ENCODE data around the gene SH2D6.
"Not testable (repeated sequence)": the region's sequence is repeated elsewhere in the genome, so short reads cannot be mapped to it uniquely, and the experiment has no call there.

Gene SH2D6

GRCh38 chr2:85422072-85422457, 3.6 kb downstream of the SH2D6 start:
- FAIRE-seq = no peak

DNA sequence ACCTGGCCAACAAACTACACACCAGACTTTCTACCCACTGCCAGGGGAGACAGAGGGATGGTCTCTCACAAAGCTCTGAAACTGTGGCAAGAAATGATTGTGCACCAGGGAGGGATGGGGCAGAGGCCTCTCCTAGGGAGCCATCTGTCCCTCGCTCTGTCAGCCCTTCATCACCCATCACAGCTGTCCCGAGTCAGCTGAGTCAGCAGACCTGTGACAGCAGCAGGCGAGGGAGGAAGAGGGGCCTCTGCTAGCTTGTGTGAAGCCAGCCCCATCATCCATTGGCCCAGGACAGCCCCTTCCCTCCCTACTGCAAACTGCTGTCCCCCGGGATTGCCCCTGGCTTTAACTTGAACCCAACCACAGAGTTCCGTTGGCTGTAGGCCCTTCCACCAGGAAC, 5.0 kb downstream of the SH2D6 start:
- no peak for FAIRE-seq

GRCh38 chr2:85425588-85425987, 7.1 kb downstream of the SH2D6 start:
- no peak for FAIRE-seq

DNA sequence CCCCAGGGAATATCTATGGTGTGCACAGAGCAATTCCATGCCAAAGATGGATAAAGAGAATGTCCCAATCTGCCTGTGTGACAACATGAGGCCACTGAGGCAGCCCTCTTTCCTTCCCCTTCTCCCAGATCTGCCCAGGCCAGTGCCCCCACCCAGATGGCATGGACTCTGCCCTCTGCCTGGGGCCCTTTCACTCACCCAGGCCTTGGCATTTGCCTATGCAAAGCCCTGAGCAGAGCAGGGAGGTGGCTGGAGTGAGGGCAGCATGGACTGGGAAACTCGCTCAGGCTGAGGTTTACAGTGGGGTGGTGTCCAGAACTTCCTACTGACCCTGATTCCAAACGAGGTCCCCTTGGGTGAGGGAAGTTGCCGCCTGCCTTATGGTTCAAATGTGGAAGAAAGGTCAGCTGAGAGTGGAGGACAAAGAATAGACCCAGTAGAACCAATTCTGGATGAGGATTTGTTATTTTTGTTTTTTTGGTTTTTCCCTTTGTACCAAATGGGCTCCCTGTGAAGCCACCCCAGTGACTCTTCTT, 8.9 kb downstream of the SH2D6 start:
- no peak for FAIRE-seq

- FAIRE-seq = no peak
These were observed 9.9 kb downstream of the SH2D6 start for GRCh38 chr2:85428343-85428881.

DNA sequence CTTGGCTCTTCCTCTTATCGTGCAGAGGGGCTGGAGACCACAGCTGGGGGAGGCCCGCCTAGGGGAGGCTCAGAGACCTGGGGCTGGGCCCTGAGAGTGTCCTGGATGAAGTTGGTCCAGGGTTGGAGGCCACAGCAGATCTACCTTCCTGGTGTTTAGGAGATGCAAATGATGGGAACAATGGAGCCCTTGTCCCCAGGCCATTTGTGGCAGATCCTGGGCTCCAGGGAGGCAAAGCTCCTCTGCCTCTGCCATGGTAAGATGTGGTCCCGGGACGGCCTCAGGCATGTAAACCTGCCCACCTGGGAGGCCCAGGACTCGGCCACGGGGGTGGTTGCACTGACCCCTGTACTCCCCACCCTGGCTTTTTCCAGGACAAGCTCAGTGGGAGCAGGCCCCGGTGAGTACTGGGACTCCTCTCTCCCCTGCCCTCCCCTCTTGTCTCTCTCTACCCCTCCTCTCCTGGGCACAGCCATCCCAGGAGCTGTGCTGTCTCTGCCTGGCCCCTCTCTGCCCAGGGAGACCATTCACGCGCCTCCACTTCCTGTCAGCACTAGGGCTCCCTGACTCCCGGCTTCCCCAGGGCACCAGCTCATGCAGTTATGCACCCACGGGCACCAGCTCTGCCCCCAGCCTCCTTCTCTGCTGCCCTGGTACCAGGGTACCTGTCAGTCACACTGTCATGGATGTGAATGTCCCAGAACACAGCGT, 10.9 kb downstream of the SH2D6 start:
- FAIRE-seq = no peak

- FAIRE-seq = no peak
These were observed 11.4 kb downstream of the SH2D6 start for GRCh38 chr2:85429924-85430289.

DNA sequence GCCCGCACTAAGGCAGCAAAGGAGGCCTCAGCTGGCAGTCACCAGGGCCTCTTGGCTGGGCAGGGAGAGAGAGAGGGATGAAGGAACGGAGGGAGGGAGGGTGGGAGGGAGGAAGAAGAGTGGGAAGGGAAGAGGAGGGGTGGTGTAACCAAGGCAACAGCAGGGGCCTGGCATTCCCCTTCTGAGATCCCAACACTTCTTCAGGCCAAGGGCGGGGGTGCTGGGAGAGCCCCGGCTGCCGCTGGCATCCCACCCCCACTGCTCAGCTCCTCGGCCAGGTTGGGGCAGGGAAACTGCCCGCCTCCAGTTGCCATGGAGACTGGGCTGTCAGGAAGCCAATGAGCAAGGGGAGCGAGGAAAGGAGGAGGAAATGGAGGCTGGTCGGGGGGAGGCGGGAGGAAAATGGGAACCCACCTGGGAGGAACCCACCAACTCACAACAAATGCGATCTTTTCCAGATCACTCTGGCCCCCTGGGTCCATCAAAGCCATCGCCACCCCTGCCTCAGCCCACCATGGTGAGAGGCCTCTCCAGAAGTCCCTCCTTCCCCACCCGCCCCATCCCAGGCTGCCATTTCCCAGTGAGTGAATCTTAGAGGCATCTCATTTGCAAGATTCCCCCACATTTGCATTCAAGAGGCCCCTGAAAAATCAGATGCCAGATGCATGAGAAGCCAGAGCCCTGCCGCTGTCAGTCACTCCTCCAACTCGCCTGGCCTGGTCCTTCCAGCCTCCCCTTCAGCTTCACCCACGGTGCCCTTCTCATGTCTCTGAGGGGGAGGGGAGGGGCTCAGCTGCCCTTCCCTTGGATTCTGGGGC, 12.4 kb downstream of the SH2D6 start:
- FAIRE-seq = no peak

DNA sequence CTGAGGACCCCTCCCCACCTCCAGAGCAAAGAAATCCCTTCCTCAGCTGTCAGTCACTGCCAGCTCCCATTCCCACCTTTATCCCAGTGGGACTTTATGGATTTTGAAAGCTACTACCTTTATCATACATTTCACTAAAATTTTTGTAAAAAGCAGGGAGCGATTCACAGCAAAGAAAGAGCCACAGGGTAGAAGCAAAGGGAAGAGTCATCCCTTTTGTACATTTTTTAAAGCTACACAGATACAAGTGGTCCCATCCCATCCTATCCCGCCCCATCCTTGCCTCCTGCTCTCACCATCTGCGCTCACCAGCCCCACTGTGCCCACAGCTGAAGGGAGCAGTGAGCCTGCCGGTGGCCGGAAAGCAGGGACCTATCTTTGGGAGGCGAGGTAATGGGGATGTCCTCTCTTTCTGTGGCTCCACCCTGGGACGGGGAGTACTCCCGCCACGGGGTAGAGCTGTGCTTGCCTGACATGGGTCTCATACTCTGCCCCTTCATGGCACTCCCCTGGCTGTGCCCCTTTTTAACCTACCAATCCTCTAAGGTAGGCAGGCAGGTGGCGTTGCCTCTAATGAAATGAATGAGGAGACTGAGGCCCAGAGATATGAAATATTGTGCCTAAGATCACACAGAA, 13.2 kb downstream of the SH2D6 start:
- no peak for FAIRE-seq

- no peak for FAIRE-seq
These were observed 15.1 kb downstream of the SH2D6 start for GRCh38 chr2:85433511-85434089.

- no peak for FAIRE-seq
These were observed 16.2 kb downstream of the SH2D6 start for GRCh38 chr2:85434696-85435095.

GRCh38 chr2:85435220-85435958, 16.9 kb downstream of the SH2D6 start:
- FAIRE-seq = no peak

- no peak for FAIRE-seq
These were observed 17.7 kb downstream of the SH2D6 start for GRCh38 chr2:85435981-85436835.

- no peak for FAIRE-seq
These were observed 18.4 kb downstream of the SH2D6 start for GRCh38 chr2:85436836-85437487.

DNA sequence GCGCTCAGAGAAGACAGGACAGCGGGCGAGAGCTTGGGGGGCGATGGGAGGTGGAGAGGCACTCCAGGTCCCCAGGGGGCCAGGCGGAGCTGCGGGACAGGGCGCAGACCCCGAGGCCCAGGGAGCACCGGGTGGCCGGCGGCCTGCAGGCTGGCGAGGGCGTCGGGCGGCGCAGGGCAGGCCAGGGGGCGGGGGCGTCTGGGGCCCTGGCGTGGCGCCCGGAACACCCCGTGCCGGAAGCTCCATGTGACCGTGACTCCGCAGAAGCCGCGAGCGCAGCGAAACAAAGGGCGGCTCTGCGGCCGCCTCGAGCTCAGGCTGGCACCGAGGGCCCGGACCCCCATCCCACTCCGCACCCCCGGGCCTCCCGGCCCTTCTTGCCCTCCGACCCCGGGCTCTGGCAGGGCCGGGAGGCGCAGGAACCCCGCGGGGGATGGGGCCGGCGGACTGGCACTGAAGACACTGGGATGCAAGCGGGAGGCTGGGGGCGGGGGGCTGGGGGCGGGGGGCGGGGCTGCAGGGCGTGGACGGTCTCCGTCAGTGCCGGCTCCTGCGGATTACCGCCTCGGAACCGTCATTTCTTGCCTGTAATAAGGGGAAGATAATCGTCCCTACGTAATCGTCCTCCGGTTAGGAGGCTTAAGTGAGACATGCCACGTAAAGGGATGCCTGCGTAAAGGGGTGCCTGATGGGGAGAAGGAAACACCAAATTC, 19.1 kb downstream of the SH2D6 start:
- FAIRE-seq = no peak

DNA sequence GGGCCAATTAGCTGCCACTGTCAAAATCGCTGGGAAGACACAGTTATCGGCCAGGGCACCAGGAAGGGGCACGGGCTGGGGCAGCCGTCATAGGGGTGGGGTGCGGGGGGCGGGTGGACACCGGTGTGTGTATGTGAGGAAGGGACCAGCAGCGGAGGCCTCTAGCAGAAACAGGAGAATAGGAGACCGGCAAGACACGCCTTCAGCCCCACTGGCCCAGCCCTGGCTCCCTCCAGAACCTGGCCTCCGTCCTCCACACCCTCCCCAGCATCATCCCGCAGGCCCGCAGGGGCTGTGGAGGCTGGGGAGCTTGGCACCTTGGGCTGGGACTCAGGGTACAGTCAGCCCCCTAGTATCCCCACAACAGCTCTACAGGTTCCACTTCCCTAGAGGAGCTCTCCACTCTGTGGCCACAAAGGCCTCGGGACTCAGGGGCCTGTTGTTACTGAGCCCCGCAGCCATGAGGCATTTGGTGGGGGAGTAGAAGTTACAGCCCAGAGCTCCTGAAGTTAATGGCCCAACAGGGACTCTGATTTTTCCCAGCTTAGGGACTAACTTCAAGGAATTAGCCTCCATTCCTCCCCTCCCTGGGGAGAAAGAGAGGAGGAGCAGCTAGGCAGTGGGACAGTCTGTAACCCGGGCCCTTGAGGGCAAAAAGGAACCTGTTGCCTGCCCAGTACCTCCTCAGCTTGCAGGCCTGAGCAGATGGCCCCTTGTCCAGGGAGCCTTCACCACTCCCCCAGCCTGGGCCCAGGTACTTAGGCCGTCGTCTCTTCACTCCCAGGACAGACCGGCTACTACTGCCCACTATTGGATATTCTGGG, 19.9 kb downstream of the SH2D6 start:
- no peak for FAIRE-seq

- no peak for FAIRE-seq
These were observed 20.5 kb downstream of the SH2D6 start for GRCh38 chr2:85439025-85439472.

- not testable (repeated sequence) for FAIRE-seq
These were observed 21.1 kb downstream of the SH2D6 start for GRCh38 chr2:85439569-85439968.

DNA sequence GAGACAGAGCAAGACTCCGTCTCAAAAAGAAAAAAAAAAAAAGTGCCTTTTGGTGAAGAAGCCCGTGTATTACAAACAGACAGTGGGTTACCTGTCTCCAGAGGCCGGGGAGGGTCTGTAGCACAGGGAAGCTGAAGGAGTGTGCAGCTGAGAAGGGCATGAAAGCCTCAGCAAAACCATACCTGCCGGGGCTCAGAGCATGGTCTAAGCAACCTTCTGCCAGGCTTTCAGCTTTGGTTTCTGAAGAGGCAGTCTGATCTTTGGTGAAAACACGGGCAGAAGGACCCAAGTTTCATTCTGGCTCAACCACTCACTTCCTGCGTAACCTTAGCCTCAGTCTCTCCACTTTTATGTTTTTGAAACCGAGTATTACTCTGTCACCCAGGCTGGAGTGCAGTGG, 21.5 kb downstream of the SH2D6 start:
- no peak for FAIRE-seq

All from colon (tissue), 2 donors.